CD4-positive, alpha-beta T cell treated with Interleukin-15 for 4 hours (primary cell): Measurements from ENCODE around the gene FAM3A.

ENCODE experiments used
- DNase-seq: peaks from one replicate; pipeline ENCODE4 v3.0.0-alpha.2; 2020; ENCODE audit warnings: low spot score

FAM3A gene

GRCh38 chrX:154534526-154535322 lies 18.7 kb upstream of the FAM3A start:
- DNase-seq, result peak; percentile 86

GRCh38 chrX:154532690-154533089 lies 16.7 kb upstream of the FAM3A start:
- no peak for DNase-seq

- DNase-seq, result no peak
Measured at GRCh38 chrX:154531626-154532025, 15.6 kb upstream of the FAM3A start.

GRCh38 chrX:154530286-154530685 lies 14.3 kb upstream of the FAM3A start:
- no peak for DNase-seq

GRCh38 chrX:154529206-154529612 lies 13.2 kb upstream of the FAM3A start:
- DNase-seq, result no peak

GRCh38 chrX:154526901-154527675 lies 11.1 kb upstream of the FAM3A start:
- DNase-seq, result peak; percentile 60

GRCh38 chrX:154525606-154526490 lies 9.8 kb upstream of the FAM3A start:
- no peak for DNase-seq

- no peak for DNase-seq
Measured at GRCh38 chrX:154519389-154519788, 3.4 kb upstream of the FAM3A start.

GRCh38 chrX:154517101-154517781 lies 1.2 kb upstream of the FAM3A start:
- no peak for DNase-seq

GRCh38 chrX:154516656-154517100 lies 646 bp upstream of the FAM3A start:
- peak; percentile 14 for DNase-seq

- DNase-seq, result peak; percentile 6
Measured at GRCh38 chrX:154515090-154515965, 704 bp downstream of the FAM3A start.

GRCh38 chrX:154513716-154514115 lies 2.3 kb downstream of the FAM3A start:
- no peak for DNase-seq

- DNase-seq, result no peak
Measured at GRCh38 chrX:154512879-154513553, 3.0 kb downstream of the FAM3A start.

- no peak for DNase-seq
Measured at GRCh38 chrX:154511761-154512160, 4.3 kb downstream of the FAM3A start.

GRCh38 chrX:154509455-154509854 lies 6.6 kb downstream of the FAM3A start:
- DNase-seq, result no peak

GRCh38 chrX:154508384-154508745 lies 7.7 kb downstream of the FAM3A start:
- DNase-seq, result no peak

- DNase-seq, result no peak
Measured at GRCh38 chrX:154507673-154508383, 8.2 kb downstream of the FAM3A start.

- no peak for DNase-seq
Measured at GRCh38 chrX:154506483-154507332, 9.3 kb downstream of the FAM3A start.

GRCh38 chrX:154505734-154506133 lies 10.3 kb downstream of the FAM3A start:
- no peak for DNase-seq
